Testis (tissue), 2 donors: ENCODE results near the gene SMPDL3A.

Experiments
- CTCF ChIP-seq, 3 experiments: fragments of 450-650 bp in 2 of 3; fragments of 200-600 bp in 1 of 3; sonication (generic) in 1 of 3; IDR thresholded peaks; one replicate each; pipeline ENCODE4 v1.5.1; 2016 to 2019; ENCODE audit warnings: antibody characterized with exemption in 3 of 3, mild to moderate bottlenecking in 2 of 3, moderate library complexity in 1 of 3
- POLR2A ChIP-seq: fragments of 450-650 bp; IDR thresholded peaks from one replicate; pipeline ENCODE4 v1.6.1; 2017; ENCODE audit warnings: antibody characterized with exemption, mild to moderate bottlenecking, moderate library complexity

GRCh38 chr6:122797537-122797936 lies 8.5 kb downstream of the SMPDL3A start:
- TF ChIP-seq POLR2A (no peak), CTCF (IDR thresholded peaks at IDR 0.05) (no peak)
